Thoracic aorta (tissue), 2 donors: ENCODE results near the gene NUP88. TPM values are rescaled to one million over a fixed set of nuclear protein-coding genes. Genes with fewer than 3 reads are reported as not detected.

Source experiments
- ATAC-seq: fragments of 150-250 bp; one replicate; pipeline ENCODE4 v1.8.0; 2017; ENCODE audit warnings: low read depth; ENCODE audit not compliant: insufficient number of reproducible peaks, low FRiP score
- DNase-seq: peaks from one replicate; pipeline ENCODE4 v3.0.0-alpha.2; 2020; ENCODE audit warnings: low spot score
- H3K27ac ChIP-seq, 2 donors: fragments of 200-600 bp; sonication (generic); 1 replicate in 1 of 2; 2 replicates in 1 of 2; pipeline ENCODE4 v1.5.1; 2016; ENCODE audit warnings: mild to moderate bottlenecking in 2 of 2, moderate library complexity in 2 of 2
- H3K27me3 ChIP-seq: fragments of 200-600 bp; sonication (generic); replicated peaks from 2 replicates; pipeline ENCODE4 v1.6.0; 2016; ENCODE audit warnings: mild to moderate bottlenecking; ENCODE audit not compliant: insufficient read depth
- H3K36me3 ChIP-seq: fragments of 200-600 bp; sonication (generic); one replicate; pipeline ENCODE4 v1.5.1; 2016
- H3K4me1 ChIP-seq, 2 donors: fragments of 200-600 bp; sonication (generic); 1 replicate in 1 of 2; 2 replicates in 1 of 2; pipeline versions ENCODE4 v1.5.1 to v1.6.0; 2016; ENCODE audit warnings: low read depth in 2 of 2, mild to moderate bottlenecking in 1 of 2; ENCODE audit not compliant: control insufficient read depth in 1 of 2
- H3K4me3 ChIP-seq: fragments of 200-600 bp; sonication (generic); 2 replicates; pipeline ENCODE4 v1.5.1; 2016; ENCODE audit warnings: mild to moderate bottlenecking
- H3K9me3 ChIP-seq: fragments of 200-600 bp; sonication (generic); 2 replicates; pipeline ENCODE4 v1.5.1; 2016
- total RNA-seq, 2 donors: library from RNA; depleted of rRNA; stranded (reverse); fragments of >200 nt; gene quantifications; one replicate each; pipeline versions ENCODE4 v1.1.0 to v1.2.3, GENCODE V29; 2016
- TF ChIP-seq, protein P1 (sequence below): fragments of 200-600 bp; sonication (generic); IDR thresholded peaks from one replicate; pipeline ENCODE4 v1.5.1; 2019; ENCODE audit warnings: antibody characterized with exemption

The NUP88 gene
- total RNA-seq, 2 donors from 2014 or later: 74.1 to 95.0 TPM

DNA sequence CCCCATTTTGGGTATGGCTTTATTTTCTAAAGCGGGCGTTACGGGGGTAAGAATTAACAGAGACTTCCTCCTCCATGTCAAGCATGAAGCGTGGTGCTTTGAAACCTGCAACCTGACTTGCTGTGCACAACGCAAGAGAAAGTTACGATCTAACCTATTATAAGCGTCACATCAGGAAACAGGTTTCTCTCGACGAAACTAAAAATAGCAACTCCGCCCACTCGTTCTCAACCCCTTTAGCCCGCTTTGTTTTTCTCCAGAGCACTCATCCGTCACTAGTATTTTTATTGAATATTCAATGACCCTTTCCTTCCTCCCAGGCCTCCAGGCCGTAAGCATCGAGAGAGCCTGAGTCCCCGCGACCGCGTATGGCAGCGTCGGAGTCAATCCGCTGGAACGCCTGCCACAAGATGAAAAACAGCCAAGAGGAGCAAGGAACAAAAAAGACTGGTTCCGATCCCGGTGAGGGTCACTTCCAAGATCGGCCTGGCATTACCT is 555 bp downstream of the NUP88 start:
- TF ChIP-seq, protein P1, sequence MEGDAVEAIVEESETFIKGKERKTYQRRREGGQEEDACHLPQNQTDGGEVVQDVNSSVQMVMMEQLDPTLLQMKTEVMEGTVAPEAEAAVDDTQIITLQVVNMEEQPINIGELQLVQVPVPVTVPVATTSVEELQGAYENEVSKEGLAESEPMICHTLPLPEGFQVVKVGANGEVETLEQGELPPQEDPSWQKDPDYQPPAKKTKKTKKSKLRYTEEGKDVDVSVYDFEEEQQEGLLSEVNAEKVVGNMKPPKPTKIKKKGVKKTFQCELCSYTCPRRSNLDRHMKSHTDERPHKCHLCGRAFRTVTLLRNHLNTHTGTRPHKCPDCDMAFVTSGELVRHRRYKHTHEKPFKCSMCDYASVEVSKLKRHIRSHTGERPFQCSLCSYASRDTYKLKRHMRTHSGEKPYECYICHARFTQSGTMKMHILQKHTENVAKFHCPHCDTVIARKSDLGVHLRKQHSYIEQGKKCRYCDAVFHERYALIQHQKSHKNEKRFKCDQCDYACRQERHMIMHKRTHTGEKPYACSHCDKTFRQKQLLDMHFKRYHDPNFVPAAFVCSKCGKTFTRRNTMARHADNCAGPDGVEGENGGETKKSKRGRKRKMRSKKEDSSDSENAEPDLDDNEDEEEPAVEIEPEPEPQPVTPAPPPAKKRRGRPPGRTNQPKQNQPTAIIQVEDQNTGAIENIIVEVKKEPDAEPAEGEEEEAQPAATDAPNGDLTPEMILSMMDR: no peak
- H3K4me1 ChIP-seq: peaks cover 16 to 42% of the 10 kb centered on the region in 2 donors

DNA sequence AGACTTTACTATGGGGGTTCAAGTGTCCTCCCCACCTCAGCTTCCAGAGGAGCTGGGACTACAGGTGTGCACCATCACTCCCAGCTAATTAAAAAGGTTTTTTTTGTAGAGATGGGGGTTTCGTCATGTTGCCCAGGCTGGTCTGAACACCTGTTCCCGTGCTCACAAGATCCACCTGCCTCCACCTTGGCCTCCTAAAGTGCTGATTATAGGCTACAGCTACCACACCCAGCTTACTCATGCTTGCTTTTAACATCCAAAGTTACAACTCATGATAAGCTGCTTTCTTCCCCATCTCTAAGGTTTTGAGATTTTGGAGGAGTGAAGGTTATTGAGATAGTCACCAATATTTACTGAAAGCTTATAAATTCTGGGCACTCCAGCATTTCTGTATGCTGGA is 2.6 kb downstream of the NUP88 start:
- DNase-seq (no peak), ATAC-seq (no peak)
- Histone ChIP-seq H3K27ac (no peak overlapping the region), H3K27me3 (no peaks in the 10 kb centered on the region), H3K4me1 (peaks cover 16 to 51% of the 10 kb centered on the region in 2 donors), H3K9me3 (no peaks in the 10 kb centered on the region), H3K36me3 (peaks cover 12% of the 10 kb centered on the region), H3K4me3 (no peak overlapping the region)
- TF ChIP-seq, protein P1: no peak

More for the DNA sequence above, 555 bp downstream of the NUP88 start:
- Histone ChIP-seq H3K9me3 (no peaks in the 10 kb centered on the region), H3K36me3 (peaks cover 4% of the 10 kb centered on the region), H3K4me3 (peak overlapping the region; percentile 87), H3K27ac (peak overlapping the region; percentile 72 to 85), H3K27me3 (no peaks in the 10 kb centered on the region)
- DNase-seq: no peak
- ATAC-seq: peak; percentile 13

DNA sequence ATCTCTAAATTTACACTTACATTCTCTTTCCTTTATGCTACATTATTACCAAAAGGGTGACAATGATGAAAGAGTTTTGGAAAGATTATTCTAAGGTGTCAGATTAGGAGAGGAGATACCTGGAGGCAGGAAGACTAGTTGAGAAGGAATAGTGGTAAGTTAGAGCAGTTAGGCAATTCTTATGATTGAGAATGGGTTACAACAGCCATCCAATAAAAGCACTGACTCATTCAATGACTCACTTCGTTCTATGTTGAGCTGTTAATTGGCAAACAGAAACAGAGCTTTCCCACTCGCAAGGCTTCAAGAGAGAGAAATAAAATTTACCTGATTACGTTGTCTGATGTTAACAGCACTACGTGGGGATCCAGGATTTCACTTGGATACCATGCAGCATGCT is 5.8 kb downstream of the NUP88 start:
- ATAC-seq: peak; percentile 94
- Histone ChIP-seq H3K9me3 (no peaks in the 10 kb centered on the region), H3K27me3 (no peaks in the 10 kb centered on the region), H3K27ac (peak overlapping the region; percentile 63 to 80), H3K4me3 (peak overlapping the region; percentile 47), H3K4me1 (peaks cover 16 to 39% of the 10 kb centered on the region in 2 donors), H3K36me3 (peaks cover 29% of the 10 kb centered on the region)
- TF ChIP-seq, protein P1: no peak
- DNase-seq: no peak

DNA sequence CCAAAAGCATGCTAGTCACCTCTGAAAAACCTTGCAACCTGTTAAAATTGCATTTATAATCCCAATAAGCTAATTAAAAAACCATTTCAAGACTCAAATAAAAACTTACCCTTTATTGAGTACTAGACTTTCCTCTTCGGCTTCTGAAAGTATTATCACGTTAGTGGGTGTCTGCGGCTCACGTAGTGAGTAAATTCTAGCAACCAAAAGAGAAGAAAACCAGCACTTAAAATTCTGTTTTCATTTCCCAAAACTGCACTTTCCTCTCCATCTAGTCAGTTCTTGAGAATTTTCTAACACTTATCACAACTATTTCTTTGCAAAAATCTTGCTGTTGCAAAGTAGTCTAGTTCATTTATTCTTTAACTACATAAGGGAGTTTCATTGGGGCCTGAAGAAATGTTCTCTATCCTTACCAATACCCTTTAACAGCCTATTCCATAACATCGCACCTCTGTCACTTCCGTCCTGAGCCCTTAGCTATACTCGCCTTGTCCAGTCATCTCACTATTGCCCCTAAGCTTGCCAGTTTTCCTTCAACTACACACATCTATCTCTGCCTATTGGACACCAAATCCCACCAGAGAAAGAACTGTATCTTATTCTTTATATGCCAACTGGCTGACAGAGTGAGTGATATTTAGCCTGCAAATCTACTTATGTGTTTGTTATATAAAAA is 8.7 kb downstream of the NUP88 start:
- Histone ChIP-seq H3K9me3 (no peaks in the 10 kb centered on the region), H3K4me3 (no peak overlapping the region), H3K27ac (no peak overlapping the region), H3K27me3 (no peaks in the 10 kb centered on the region), H3K36me3 (peaks cover 59% of the 10 kb centered on the region), H3K4me1 (peaks cover 6 to 17% of the 10 kb centered on the region in 2 donors)
- ATAC-seq (no peak), DNase-seq (no peak)
- TF ChIP-seq, protein P1: no peak

DNA sequence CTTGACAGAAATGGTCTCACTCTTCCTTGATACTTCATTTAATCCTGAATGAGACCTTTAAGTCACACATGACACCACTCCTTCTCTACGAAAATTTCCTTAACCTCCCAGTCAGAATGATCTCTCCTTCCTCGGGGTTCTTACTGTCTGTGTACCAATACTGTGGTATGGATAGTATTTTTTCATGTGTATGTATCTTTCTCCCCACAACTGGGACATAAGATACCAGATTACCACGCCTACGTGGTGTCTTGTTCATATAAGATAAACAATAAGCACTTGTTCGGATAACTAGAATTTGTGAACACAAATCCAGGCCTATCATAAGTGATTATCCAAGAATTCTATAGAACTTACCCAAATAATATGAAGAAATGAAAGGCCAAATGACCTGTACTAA is 11.3 kb downstream of the NUP88 start:
- Histone ChIP-seq H3K27me3 (no peaks in the 10 kb centered on the region), H3K4me3 (no peak overlapping the region), H3K27ac (no peak overlapping the region), H3K9me3 (no peaks in the 10 kb centered on the region), H3K4me1 (peaks cover 0 to 2% of the 10 kb centered on the region in 2 donors), H3K36me3 (peaks cover 73% of the 10 kb centered on the region)
- DNase-seq: no peak
- TF ChIP-seq, protein P1: no peak
- ATAC-seq: no peak
